ENCODE measurements around the gene SLCO2A1. TPM values are rescaled to one million over a fixed set of nuclear protein-coding genes. Genes with fewer than 3 reads are reported as not detected.

The SLCO2A1 gene
- polyA plus RNA-seq, 1 experiment = 5.4 TPM

- no peak for DNase-seq (ENCODE audit: low read depth)
- ChIA-PET POLR2A (no interaction called here), CTCF (interaction anchor here (0.6 to 1.2 kb wide), 3 partner anchors 11 to 62 kb away, joined by 3 to 6 read pairs (median 4); no protein-coding TSS in a partner anchor)
- no peak overlapping the region for H3K4me3 ChIP-seq (ENCODE audit: low read depth, low read length)
- H3K36me3 ChIP-seq (ENCODE audit: control insufficient read depth, insufficient read depth, low read length) = no peaks in the 10 kb centered on the region
- TF ChIP-seq CTCF (IDR thresholded peaks at IDR 0.05; ENCODE audit: insufficient read depth, low read depth, low read length) = no peak
- peaks cover 9% of the 10 kb centered on the region for H3K27me3 ChIP-seq (ENCODE audit: control insufficient read depth, insufficient read depth, low read length)
These were observed 149.4 kb downstream of the SLCO2A1 start for GRCh38 chr3:133880287-133880686.

GRCh38 chr3:133878518-133878917 lies 151.2 kb downstream of the SLCO2A1 start:
- ChIA-PET CTCF (interaction anchor here (1.7 kb wide), 1 partner anchor 14 kb away, joined by 3 read pairs; no protein-coding TSS in a partner anchor), POLR2A (no interaction called here)
- Histone ChIP-seq H3K4me3 (ENCODE audit: low read depth, low read length) (no peak overlapping the region), H3K27me3 (ENCODE audit: control insufficient read depth, insufficient read depth, low read length) (peaks cover 4% of the 10 kb centered on the region), H3K36me3 (ENCODE audit: control insufficient read depth, insufficient read depth, low read length) (no peaks in the 10 kb centered on the region)
- DNase-seq (ENCODE audit: low read depth) = no peak
- TF ChIP-seq CTCF (IDR thresholded peaks at IDR 0.05; ENCODE audit: insufficient read depth, low read depth, low read length) = no peak

Other genes starting within 250 kb of the SLCO2A1 start
- gene SRPRB, start 224.1 kb downstream of the SLCO2A1 start, polyA plus RNA-seq (2011; rRNA removed) = 36.0 and 71.7 TPM in 2 replicates
- 2.0 and 3.0 TPM in 2 replicates for gene RAB6B, start 134.0 kb downstream of the SLCO2A1 start, polyA plus RNA-seq (2011; rRNA removed)
- gene RYK, start 220.9 kb upstream of the SLCO2A1 start, polyA plus RNA-seq (2011; rRNA removed) = 41.3 and 60.9 TPM in 2 replicates